Adipose tissue (tissue), 3 donors: Measurements from ENCODE around the gene COL20A1. TPM values are rescaled to one million over a fixed set of nuclear protein-coding genes. Genes with fewer than 3 reads are reported as not detected.

Experiments
- H3K27ac ChIP-seq: one replicate; pipeline ENCODE4 v1.5.1; 2013; ENCODE audit warnings: low read depth, low read length
- WGBS, 3 donors: extraction: QIAGEN DNeasy Blood & Tissue Kit; methylation state at CpG; one replicate each; pipeline ENCODE4 v1.1.7; 2013; 5-methylcytosine and 5-hydroxymethylcytosine counted together
- polyA plus RNA-seq, 3 donors: library from polyadenylated mRNA; stranded (reverse); fragments of 200-250 nt; gene quantifications; one replicate each; pipeline ENCODE4 v1.2.3, GENCODE V29; 2013
- donor health status: healthy with polysubstance abuse.
- donor health status: Bipolar disorder and iron deficiency.
- donor health status: healthy.

The COL20A1 gene
- polyA plus RNA-seq, 3 donors, result not detected

DNA sequence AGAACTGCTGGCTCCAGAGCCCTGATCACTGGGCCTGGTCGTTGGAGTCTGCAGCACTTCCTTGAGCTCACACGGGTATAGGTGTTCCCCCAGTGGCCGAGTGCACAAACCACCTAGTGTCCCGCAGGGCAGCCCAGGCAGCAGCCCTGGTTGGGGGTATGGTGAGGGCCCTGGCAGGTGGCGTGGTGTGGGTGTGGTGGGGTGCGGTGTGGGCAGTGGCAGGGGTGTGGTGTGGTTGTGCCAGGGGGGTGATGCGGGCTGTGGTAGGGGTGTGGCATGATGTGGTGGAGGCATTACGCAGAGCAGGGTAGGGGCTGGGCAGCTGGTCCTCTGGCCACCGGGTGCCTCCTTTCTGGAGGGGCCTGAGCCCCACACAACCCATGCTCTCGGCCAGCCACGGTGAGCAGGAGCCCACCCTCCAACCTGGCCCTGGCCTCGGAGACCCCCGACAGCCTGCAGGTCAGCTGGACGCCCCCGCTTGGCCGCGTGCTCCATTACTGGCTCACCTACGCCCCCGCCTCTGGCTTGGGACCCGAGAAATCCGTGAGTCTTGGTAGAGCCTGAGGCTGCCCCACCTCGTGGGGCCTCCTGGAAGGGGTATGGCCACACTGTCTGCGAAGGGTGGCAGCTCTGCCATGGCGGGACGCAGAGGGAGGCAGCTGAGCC lies 20.5 kb downstream of the COL20A1 start:
- 71 to 83% (median 78%) methylated on average over 24 to 25 of the region's 25 CpGs for WGBS, 3 donors

DNA sequence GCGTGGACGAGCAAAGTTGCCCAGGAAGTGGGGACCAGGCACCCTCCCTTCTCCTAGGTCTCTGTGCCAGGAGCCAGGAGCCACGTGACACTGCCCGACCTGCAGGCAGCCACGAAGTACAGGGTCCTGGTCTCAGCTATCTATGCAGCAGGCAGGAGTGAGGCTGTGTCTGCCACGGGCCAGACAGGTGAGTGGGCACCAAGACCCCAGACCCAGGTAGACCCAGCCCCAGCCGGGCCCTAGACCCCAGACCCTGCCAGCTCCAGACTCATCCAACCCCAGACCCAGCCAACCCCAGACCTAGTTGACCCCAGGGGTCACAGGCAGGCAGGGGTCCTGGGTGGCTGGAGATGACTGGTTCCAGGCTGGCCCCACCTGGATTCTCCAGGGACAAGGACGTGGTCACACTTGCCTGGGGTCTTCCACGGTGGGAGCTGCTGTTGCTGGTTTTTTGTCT lies 21.1 kb downstream of the COL20A1 start:
- WGBS, 3 donors, result 59 to 69% (median 65%) methylated on average over 9 of the region's 9 CpGs
- no peak overlapping the region for H3K27ac ChIP-seq

More for the DNA sequence above, 20.5 kb downstream of the COL20A1 start:
- no peak overlapping the region for H3K27ac ChIP-seq

DNA sequence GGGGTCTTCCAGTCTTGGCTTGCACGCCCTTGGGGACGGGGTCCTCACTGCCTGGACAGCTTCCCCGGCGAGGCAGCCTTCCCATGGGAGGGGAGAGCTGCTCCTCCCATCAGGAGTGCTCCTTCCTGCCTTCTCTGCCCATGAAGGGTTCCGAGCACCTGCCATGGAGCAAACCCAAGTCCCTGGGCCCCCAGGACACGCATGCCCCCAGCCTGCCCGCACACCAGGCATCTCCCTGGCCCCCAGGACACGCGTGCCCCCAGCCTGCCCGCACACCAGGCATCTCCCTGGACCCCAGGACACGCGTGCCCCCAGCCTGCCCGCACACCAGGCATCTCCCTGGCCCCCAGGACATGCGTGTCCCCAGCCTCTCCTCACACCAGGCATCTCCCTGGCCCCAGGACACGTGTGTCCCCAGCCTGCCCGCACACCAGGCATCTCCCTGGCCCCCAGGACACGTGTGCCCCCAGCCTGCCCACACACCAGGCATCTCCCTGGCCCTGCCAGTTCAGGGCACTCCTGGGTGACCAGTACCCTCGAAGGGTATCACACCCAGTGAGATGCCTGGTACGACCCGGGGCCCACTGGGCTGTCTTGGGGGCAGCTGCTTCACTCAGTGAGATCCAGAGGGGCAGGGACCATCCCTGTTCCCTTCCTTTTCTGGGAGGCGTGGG lies 21.7 kb downstream of the COL20A1 start:
- no peak overlapping the region for H3K27ac ChIP-seq
- WGBS, 3 donors, result 75 to 85% (median 84%) methylated on average over 19 to 21 of the region's 21 CpGs

DNA sequence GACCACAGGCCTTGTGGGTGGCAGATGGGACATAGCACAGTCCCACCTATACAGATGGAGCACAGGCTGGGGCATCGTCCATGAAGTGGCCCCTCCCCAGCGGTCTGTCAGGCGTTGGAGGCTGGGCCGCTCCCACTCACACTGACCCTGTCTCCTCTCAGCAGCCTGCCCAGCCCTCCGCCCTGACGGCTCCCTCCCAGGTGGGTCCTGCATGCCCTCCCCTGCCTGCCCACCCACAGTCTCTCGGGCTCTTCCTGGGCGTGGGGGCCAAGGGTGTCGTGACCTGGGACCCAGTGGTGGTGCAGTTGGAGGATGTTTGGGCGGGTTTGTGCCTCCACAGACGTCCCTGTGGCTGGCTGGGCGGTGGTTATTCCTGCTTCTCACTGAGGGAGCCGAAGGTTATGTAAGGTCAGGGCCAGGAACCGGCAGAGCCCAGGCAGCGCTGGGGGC lies 22.3 kb downstream of the COL20A1 start:
- no peak overlapping the region for H3K27ac ChIP-seq
- 53 to 67% (median 64%) methylated on average over 15 of the region's 15 CpGs for WGBS, 3 donors

DNA sequence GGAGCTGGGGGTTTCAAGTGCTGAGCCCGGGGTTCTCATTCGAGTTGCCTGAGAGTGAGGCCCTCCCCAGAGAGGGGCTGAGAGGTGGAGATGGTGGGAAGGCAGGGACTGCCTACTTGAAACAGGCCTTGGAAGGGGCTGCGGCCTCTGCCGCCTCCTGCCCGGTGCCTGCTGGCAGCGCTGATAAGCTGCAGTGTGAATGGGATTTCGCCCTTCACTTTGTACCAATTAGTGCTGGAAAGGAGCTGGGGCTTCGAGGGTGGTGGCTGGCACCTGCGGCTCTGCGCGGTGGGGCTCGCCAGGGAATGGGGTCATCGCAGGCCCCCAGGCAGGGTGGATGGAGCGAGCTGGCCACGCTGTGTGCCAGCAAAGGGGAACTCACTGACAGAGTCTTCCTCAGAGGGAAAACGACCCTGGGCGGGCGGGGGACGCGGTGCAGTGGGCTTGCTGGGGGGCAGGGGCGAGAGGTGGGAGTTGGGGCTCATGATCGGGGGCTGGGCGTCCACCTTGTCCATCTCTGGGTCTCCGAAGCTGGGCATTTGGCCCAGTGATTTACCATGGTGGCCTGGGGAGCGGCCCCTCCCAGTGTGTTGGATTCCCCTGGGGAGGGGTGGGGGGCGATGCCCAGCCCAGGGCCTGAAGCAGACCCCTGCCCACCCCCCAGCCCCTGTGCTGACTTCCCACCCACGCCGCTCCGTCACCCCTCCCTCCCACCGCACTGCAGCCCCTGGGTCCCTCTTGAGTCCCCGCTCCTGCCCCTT lies 22.9 kb downstream of the COL20A1 start:
- H3K27ac ChIP-seq, result no peak overlapping the region
- 75 to 80% (median 80%) methylated on average over 31 of the region's 31 CpGs for WGBS, 3 donors

DNA sequence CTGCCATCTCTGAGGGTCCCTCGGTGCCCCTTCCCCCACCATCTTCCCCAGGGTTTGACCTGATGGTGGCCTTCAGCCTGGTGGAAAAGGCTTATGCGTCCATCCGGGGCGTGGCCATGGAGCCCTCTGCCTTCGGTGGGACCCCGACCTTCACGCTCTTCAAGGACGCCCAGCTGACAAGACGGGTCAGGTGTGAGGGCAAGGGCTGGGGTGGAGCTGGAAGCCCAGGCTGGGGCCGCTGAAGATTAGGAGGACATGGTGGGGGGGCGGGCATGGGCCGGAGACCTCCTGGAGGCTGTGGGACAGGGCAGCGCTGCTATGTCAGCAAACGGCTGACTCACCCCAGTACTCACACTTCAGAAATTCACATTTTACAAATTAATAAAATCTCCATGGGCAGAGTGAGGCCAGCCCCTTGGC lies 23.5 kb downstream of the COL20A1 start:
- 55 to 83% (median 83%) methylated on average over 14 of the region's 14 CpGs for WGBS, 3 donors
- H3K27ac ChIP-seq, result no peak overlapping the region

DNA sequence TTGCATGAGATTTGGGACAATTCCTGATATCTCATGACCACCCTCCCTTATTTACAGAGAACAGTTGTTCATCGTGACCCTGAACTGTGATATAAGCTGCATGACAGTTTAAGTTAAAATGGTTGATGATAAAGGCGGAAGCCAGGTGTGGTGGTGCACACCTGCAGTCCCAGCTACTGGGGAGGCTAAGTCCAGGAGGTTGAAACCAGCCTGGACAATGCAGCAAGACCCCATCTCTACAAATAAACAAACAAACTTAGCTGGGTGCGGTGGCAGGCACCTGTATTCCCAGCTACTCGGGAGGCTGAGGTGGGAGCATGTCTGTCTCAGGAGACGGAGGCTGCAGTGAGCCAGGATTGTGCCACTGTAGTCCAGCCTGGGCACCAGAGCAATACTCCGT lies 24.1 kb downstream of the COL20A1 start:
- WGBS, 3 donors, result 83 to 94% (median 84%) methylated on average over 6 of the region's 6 CpGs
- no peak overlapping the region for H3K27ac ChIP-seq

DNA sequence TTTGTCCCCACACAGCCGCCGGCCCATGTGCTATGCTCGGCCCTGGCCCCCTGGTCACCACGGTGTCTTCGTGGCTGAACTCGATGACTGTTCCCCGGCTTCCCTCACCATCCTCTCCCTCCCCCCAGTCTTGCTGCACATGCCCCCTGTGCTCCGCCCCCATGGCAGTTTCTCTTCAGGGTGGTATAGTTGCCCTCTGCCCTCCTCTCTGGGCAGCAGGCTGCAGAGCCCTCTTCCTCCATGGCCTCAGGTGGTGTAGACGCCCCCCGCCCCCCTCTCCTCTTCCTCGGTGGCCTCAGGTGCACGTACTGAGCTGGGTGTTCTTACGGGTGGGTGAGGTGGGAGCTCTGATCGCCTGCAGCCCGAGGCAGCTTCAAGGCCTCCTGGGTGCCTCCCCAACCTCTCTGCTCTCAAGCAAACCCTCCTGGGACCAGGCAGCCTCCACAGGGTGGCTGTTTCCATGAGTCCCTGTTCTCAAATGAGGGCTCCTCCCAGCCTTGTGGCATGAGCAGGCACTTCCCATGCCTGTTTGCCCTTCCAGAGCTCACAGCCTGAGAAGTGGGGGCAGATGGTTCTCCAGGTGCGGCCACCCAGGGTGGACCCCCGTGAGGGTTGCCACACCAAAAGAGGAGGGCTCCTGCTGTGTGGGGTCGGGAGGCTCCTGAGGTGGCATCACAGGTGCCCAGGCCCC lies 24.8 kb downstream of the COL20A1 start:
- 75 to 88% (median 84%) methylated on average over 16 to 18 of the region's 18 CpGs for WGBS, 3 donors
- H3K27ac ChIP-seq, result no peak overlapping the region

DNA sequence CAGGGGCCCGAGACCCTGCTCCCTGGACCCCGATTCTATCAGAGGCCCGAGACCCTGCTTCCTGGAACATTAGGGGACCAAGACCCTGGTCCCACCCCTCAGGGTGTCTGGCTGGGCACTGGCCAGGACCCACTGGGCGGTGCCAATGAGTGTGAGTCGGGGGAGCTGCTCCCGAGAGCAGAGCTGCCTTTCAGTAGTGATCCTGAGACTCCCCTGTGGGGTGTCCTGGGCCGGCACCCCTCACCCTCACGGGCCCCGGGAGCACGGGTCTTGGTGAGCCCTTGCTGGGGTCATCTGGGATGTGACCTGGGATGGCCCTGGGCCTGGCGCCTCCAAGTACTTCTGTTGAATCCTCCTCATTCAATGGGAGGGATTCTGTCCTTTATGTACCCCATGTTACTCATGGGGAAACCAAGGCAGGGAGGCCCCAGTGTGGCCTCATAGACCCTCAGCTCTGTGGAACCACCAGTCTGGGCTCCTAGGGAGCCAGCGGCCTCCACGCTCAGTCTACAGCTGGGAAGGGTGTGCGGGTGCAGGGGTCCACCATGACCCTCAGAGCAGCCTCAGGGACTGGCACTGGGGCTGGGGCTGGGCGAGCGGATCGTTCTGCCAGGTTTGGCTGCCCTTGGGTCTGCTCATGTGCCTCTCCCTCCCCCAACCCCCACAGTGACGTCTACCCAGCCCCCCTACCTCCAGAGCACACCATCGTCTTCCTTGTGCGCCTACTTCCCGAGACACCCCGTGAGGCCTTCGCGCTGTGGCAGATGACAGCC lies 25.6 kb downstream of the COL20A1 start:
- H3K27ac ChIP-seq, result no peak overlapping the region
- 89% methylated on average over 24 of the region's 24 CpGs for WGBS, 3 donors

DNA sequence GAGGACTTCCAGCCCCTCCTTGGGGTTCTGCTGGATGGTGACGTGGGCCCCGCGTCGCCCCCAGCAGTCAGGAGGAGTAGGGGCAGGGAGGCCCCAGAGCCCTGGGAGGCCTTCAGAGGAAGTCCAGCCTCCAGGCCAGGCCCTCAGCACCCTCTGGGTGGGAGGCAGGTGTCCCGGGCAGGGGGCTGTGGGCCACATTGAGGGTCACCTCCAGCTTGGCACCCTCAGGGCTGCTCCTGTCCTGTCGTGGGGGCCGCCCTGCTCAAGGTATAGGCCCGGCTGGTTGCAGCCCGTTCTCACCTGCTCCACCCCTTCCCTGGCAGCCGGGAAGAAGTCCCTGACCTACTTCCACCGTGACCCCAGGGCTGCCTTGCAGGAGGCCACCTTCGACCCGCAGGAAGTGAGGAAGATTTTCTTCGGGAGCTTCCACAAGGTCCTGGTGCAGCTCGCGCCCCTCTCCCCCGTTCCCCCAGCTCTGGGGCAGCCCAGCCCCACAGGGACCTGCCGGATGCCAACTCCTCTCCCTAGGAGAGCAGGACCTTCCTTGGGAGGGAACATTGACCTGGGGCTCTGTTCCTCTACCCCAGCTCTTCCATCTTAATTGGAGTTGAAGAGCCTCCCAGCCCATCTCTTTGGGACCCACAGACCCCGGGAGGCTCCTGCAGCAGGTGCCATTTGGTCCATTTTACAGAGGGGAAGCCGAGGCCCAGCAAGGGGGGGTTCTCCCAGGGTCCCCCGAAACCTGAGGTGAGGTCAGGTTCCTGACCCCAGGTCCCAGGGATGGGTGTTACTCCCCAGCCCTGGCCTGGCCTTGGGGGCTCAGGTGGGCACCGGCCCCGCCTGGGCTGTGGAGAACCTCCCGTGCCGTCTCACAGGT lies 26.4 kb downstream of the COL20A1 start:
- no peak overlapping the region for H3K27ac ChIP-seq
- WGBS, 3 donors, result 71 to 84% (median 81%) methylated on average over 24 to 25 of the region's 25 CpGs

DNA sequence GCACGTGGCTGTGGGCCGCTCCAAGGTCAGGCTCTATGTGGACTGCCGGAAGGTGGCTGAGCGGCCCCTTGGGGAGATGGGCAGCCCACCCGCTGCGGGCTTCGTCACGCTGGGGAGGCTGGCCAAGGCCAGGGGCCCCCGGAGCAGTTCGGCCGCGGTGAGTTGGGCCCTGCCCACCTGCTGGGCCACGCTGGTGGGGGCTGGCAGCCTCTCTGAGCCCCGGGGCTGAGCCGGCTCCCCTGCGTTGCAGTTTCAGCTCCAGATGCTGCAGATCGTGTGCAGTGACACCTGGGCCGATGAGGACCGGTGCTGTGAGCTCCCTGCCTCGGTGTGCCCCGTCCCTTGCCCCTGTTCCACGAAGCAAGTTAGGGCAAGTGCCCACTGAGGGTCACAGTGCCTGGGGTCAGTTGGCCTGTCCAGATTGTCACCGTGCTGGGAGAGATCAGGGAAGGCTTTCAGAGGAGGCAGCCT lies 27.1 kb downstream of the COL20A1 start:
- H3K27ac ChIP-seq, result no peak overlapping the region
- 68 to 83% (median 80%) methylated on average over 23 of the region's 23 CpGs for WGBS, 3 donors

DNA sequence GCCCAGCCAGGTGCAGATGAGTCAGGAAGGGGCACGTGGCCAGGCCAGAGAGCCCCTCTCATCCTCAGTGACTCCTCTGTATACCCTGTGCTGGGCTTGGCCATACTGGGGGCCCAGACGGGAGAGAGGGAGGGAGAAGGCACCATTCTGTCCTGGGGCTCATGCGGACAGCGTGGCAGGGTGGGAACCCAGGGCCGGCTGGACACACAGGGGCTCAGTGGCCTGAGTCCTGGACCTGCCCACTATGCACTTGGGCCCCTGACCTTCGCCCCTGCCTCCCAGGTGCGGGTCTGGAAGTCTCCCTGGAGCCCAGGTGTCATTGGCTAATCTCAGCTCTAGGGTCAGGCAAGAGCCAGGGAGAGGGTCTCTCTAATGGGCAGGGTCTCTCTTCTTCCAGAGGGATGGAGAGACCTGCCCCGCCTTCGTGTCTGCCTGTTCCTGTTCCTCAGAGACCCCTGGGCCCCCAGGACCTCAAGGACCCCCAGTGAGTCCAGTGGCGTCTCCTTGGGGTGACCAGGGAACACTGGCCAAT lies 27.7 kb downstream of the COL20A1 start:
- H3K27ac ChIP-seq, result no peak overlapping the region
- WGBS, 3 donors, result 67 to 75% (median 69%) methylated on average over 10 of the region's 10 CpGs

DNA sequence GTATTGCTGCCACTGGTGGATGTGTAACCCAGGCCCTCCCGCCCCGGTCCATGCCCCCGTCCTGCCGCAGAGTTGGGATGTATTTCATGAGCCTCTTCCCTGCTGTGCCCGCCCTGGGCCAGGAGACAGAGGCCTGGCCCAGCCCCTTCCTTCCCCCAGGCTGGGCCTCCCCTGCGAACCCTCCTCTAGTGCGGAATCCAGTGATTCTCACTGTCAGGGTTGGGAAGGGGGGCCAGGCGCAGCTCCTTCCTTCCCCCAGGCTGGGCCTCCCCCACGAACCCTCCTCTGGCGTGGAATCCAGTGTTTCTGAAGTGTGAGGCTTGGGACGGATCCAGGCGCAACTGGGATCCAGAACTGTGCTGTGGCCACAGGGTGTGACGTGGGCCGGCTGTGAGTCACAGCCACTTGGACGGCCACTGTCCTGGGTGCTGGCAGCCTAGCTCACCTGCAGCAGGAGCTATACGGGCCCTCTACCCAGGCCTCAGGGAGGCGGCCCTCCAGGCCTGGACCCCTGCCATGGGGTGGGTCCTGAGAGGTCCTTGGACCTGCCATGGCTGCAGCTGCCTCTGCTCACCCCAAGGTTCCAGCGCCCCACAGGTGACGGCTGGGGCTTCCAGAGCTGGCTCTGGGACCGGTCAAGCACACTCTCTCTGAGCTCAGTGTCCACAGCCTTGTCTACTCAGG lies 28.3 kb downstream of the COL20A1 start:
- H3K27ac ChIP-seq, result no peak overlapping the region
- 51 to 55% (median 54%) methylated on average over 19 to 20 of the region's 20 CpGs for WGBS, 3 donors

DNA sequence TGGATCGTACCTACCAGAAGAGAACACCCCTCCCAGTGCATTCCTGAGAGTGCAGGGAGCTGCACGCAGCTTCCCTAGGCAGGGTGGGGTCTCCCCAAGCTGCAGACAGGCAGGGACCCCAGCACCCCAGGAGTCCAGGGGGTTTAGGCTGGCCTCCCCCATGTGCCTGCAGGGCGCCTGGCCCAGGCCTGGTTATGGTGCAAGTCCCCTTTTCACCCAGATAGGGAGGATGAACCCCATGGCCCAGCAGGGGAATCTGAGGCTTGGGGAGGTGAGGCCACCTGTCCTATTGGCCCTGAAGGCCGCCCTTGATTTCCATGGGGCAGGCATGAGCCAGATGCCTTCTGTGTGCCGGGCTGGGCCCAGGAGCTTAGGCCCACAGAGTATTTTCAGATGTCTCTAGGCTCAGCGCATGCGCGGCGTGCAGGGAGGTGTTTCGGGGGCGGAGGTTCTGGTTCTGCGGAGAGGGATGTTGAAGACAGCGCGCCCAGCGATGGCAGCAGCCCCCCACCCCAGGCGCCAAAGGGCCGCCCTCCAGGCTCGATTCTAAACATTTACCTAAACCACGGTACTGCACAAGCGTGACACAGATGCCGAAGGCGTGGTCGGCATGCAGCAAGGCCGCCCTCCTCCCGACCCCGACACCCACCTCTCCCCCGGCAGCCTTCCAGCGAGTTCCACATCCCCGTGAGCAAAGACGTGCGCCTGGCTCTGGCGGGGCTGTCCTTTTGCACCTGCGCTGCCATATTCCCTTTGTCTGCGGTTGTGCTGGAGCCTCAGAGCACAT lies 29.4 kb downstream of the COL20A1 start:
- WGBS, 3 donors, result 64 to 67% (median 66%) methylated on average over 33 to 34 of the region's 34 CpGs
- H3K27ac ChIP-seq, result no peak overlapping the region

DNA sequence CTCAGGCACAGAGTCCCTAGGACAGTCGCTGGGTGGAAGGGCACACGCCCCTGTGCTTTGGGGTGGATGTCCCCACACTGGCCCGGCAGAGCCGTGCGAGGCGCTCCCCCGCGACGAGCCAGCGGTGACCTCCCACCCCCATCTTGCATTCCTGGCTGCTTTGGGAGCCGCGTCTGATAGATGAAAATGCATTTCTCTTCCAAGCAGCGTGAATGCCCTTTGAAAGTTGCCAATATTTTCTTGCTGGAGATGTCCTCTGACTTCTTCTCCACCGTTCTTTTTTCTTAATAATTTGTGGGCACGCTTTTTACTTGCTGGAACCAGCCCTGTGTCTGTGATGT lies 29.9 kb downstream of the COL20A1 start:
- WGBS, 3 donors, result 26 to 36% (median 35%) methylated on average over 15 of the region's 15 CpGs
- H3K27ac ChIP-seq, result no peak overlapping the region
